ENCODE data around the gene ALAD. TPM values are rescaled to one million over a fixed set of nuclear protein-coding genes. Genes with fewer than 3 reads are reported as not detected.

Gene ALAD
- total and polyA plus RNA-seq, 2 of the 13 experiments (the other 11 are each of a cell fraction or from before 2014, with no cell fraction given) = 21.8 to 30.1 TPM

- TF ChIP-seq, protein P1, sequence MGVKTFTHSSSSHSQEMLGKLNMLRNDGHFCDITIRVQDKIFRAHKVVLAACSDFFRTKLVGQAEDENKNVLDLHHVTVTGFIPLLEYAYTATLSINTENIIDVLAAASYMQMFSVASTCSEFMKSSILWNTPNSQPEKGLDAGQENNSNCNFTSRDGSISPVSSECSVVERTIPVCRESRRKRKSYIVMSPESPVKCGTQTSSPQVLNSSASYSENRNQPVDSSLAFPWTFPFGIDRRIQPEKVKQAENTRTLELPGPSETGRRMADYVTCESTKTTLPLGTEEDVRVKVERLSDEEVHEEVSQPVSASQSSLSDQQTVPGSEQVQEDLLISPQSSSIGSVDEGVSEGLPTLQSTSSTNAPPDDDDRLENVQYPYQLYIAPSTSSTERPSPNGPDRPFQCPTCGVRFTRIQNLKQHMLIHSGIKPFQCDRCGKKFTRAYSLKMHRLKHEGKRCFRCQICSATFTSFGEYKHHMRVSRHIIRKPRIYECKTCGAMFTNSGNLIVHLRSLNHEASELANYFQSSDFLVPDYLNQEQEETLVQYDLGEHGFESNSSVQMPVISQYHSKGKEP (CRISPR knock-in tag; IDR thresholded peaks at IDR 0.05) = 0 out of 2 replicates have a peak, but pooled peaks have one; percentile 60
- TF ChIP-seq, protein P2, sequence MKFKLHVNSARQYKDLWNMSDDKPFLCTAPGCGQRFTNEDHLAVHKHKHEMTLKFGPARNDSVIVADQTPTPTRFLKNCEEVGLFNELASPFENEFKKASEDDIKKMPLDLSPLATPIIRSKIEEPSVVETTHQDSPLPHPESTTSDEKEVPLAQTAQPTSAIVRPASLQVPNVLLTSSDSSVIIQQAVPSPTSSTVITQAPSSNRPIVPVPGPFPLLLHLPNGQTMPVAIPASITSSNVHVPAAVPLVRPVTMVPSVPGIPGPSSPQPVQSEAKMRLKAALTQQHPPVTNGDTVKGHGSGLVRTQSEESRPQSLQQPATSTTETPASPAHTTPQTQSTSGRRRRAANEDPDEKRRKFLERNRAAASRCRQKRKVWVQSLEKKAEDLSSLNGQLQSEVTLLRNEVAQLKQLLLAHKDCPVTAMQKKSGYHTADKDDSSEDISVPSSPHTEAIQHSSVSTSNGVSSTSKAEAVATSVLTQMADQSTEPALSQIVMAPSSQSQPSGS (CRISPR knock-in tag; IDR thresholded peaks at IDR 0.05) = peak; percentile 83
- TF ChIP-seq BATF2 (CRISPR knock-in tag; IDR thresholded peaks at IDR 0.05) = peak; percentile 61; the same call in 1 of the 2 replicates
- TF ChIP-seq ZNF713 (CRISPR knock-in tag; IDR thresholded peaks at IDR 0.05) = no peak
- TF ChIP-seq ZNF484 (CRISPR knock-in tag; IDR thresholded peaks at IDR 0.05; ENCODE audit: borderline replicate concordance, low read depth) = no peak
- no peak for TF ChIP-seq PAF1 (CRISPR knock-in tag; IDR thresholded peaks at IDR 0.05)
- no peak for TF ChIP-seq MBNL3 (CRISPR knock-in tag; conservative IDR thresholded peaks at IDR 0.05)
- TF ChIP-seq ZNF615 (CRISPR knock-in tag; IDR thresholded peaks at IDR 0.05; ENCODE audit: borderline replicate concordance) = peak; percentile 35; the same call in 1 of the 2 replicates
- no peak for TF ChIP-seq RELA (CRISPR knock-in tag; IDR thresholded peaks at IDR 0.05)
- peak; percentile 77 for TF ChIP-seq MEF2D (CRISPR knock-in tag; IDR thresholded peaks at IDR 0.05)
- TF ChIP-seq NFE2 (CRISPR knock-in tag; IDR thresholded peaks at IDR 0.05) = no peak
- TF ChIP-seq ZNF780A (CRISPR knock-in tag; IDR thresholded peaks at IDR 0.05) = no peak
- TF ChIP-seq SATB2 (CRISPR knock-in tag; IDR thresholded peaks at IDR 0.05) = peak; percentile 27; the same call in 1 of the 2 replicates
- TF ChIP-seq, protein P3, sequence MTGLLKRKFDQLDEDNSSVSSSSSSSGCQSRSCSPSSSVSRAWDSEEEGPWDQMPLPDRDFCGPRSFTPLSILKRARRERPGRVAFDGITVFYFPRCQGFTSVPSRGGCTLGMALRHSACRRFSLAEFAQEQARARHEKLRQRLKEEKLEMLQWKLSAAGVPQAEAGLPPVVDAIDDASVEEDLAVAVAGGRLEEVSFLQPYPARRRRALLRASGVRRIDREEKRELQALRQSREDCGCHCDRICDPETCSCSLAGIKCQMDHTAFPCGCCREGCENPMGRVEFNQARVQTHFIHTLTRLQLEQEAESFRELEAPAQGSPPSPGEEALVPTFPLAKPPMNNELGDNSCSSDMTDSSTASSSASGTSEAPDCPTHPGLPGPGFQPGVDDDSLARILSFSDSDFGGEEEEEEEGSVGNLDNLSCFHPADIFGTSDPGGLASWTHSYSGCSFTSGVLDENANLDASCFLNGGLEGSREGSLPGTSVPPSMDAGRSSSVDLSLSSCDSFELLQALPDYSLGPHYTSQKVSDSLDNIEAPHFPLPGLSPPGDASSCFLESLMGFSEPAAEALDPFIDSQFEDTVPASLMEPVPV (CRISPR knock-in tag; IDR thresholded peaks at IDR 0.05) = peak; percentile 76; the same call in 1 of the 2 replicates
- TF ChIP-seq SUZ12 (IDR thresholded peaks at IDR 0.05; ENCODE audit: low read depth, low read length) = no peak
- TF ChIP-seq SMAD3 (CRISPR knock-in tag; IDR thresholded peaks at IDR 0.05) = peak; percentile 84; the same call in 1 of the 2 replicates
- TF ChIP-seq SNAPC4 (CRISPR knock-in tag; IDR thresholded peaks at IDR 0.05) = no peak
- peak; percentile 94 for TF ChIP-seq KDM3A (CRISPR knock-in tag; IDR thresholded peaks at IDR 0.05; ENCODE audit: low read depth)
- TF ChIP-seq ASH2L (IDR thresholded peaks at IDR 0.05; ENCODE audit: insufficient read length, low read depth, low read length) = peak; percentile 89
- TF ChIP-seq ZNF562 (CRISPR knock-in tag; IDR thresholded peaks at IDR 0.05; ENCODE audit: borderline replicate concordance) = no peak
Measured at GRCh38 chr9:113340011-113340699, 60.9 kb downstream of the ALAD start, which contains the start of gene WDR31 (continued).

All from HepG2 (cell line).